NCI-H510A (cell line): ENCODE data around the gene FOCAD.
"Not testable (repeated sequence)": the region's sequence is repeated elsewhere in the genome, so short reads cannot be mapped to it uniquely, and the experiment has no call there.

ENCODE experiments used
- DNase-seq: peaks from one replicate; lab custom pipeline; 2025; lab: John Stamatoyannopoulos, UW

The FOCAD gene

DNA sequence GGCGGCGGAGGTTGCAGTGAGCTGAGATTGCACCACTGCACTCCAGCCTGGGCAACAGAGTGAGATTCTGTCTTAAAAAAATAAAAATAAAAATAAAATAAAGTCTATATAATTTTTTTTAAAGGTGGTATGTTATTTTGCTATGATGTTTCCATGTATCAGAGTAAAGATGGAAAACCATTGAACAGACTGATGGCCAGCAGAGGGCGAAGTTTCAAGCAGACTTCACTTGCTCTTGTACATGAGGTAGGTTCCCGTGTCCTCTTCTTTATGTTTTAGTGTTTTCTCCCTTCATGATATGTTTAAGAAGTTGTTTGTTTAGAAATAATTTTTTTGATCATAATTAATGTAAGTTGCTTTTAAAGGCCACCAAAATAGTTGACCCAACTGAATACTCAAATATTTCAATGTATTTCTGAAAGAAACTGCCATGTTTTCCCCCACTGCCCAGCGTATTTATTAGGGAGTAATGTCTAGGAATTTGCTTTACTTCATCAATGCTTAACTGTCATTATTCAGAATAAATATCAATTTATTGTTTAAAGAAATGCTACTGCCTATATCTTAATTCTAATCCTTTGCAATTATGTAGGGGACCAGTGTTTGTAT lies 201.0 kb downstream of the FOCAD start:
- DNase-seq, result no peak

DNA sequence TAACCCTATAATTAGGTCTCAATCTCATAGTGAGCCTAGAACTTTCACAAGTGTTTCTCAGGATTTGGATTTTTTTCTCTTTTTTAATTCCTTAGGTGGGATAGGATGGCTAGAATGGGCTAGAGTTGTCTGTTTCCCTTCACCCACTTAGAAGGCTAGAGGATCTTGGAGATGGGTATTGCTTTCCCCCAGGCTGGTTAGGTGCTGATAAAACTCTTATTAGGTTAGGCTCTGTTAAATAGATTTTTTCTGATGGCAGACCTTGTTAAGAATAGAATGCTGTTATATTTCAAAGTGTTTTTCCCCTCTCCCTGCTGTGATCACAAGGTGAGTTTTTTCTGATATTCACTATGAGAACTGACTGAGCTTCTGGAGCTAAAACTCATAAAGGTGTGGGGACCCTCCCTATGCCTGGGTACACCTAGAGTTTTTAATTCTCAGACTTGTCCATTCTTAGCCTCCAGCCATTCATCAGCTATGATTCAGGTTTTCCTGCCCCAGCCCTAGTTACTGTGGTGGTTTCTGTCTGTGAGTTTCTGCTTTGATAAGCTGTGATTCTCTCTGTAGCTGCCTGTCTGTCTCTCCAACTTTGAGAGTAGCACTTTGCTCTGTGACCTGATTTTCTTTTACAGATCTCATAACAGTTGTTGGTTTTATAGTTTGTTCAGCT lies 215.0 kb downstream of the FOCAD start:
- no peak for DNase-seq

DNA sequence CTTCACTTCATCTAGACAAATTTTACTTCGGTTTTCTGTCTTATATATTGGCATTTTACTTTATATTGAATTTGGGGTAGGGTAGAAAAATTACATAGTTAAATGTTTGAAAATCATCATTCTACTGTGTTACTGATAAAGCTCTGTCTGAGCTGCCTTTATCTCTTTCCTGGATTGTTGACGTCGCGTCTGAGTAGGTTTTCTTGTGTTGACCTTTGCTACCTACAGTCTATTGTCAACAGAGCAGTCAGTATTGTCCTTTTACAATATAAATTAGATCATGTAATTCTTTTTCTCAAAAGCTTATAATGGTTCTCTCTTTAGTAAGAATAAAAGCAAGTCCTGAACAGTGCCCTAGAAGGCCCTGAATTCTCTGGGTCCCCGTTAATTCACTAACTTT lies 219.2 kb downstream of the FOCAD start:
- DNase-seq, result no peak

DNA sequence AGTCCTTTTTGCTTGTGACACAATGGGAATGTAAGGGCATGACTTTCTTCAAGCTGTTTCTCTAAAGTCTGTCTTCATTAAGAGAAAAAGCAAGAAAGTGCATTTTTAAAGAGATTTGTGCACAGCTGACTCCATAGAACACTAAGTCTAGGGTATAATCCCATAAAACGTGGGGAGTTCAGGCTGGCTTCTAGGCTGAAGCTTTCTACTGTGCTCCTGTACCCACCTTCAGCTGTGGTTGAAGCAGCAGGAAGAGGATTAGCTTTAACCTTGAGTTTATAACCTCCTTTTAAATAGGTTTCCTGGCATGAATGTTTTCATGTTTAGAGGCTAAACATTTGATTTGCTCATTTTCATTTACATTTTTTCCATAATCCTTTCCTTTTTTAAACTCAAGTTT lies 220.9 kb downstream of the FOCAD start:
- no peak for DNase-seq

DNA sequence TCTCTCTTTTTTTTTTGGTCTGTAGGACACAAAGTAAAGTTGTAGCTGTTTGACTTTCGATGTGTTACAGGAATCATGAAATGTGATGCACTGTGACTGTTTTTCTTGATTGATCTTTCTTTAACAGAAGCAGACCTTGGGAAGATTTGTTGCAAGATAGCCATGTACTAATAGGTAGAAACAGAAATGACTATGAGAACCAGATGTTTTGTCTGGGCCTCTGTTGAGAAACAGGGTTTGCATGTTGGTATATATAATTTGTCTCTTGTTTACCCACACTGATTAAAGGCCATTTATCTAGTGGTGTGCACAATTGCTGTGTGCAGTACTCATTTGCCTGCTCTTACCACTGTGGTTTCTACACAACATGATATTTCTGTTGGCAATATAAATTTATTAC lies 222.3 kb downstream of the FOCAD start:
- no peak for DNase-seq

DNA sequence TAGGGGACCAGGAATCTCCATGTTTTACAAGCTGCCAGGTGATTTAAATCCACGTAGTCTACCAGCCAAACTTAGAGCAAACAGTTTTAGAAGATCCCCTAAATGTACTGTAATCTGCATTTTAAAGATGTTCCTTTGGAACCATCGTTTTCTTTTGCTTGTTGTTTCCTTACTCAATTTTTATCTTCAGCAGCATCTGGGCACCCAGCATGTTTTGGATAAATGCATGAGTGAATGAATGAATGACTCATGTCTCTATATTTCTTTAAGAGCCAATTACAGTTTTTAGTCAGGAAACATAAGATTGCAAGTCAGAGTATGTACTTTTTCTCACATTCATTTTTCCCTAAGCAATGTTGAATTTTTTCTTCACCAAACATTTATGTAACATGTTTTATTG lies 224.4 kb downstream of the FOCAD start:
- DNase-seq, result no peak

DNA sequence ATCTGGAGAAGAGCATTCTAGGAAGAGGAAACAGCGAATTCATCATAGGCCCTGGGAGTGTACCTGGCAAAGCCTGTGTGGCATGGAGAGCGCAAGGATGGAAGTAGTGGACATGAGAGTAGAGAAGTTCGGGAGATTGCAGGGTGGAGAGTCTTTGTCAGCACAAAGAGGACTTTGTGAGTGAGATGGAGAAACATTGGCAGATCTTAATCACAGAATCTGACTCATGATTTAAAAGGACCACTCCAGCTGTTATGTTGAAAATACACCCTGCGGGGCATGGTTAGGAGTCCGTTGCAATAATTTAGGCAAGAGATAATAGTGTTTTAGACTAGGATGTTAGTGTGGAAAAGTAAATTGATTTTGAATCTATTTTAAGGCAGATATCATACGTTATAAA lies 230.5 kb downstream of the FOCAD start:
- no peak for DNase-seq

DNA sequence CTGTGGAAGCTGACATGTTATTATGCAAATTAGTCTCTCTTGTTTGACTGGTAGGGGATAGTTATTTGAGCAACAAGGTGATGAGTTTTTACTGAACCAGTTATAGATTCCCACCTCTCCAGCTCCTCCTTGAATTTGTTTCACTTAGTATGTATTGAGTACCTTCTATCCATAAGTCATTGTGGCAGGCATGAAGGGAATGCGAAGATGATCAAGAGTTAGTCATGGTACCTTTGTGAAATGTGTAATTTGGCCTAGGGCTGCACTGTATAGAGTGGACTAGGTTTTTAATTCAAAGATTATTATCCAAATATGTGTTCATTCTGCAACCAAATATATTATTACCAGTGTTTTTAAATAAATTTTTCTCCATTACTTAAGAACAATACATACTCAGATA lies 237.3 kb downstream of the FOCAD start:
- no peak for DNase-seq

DNA sequence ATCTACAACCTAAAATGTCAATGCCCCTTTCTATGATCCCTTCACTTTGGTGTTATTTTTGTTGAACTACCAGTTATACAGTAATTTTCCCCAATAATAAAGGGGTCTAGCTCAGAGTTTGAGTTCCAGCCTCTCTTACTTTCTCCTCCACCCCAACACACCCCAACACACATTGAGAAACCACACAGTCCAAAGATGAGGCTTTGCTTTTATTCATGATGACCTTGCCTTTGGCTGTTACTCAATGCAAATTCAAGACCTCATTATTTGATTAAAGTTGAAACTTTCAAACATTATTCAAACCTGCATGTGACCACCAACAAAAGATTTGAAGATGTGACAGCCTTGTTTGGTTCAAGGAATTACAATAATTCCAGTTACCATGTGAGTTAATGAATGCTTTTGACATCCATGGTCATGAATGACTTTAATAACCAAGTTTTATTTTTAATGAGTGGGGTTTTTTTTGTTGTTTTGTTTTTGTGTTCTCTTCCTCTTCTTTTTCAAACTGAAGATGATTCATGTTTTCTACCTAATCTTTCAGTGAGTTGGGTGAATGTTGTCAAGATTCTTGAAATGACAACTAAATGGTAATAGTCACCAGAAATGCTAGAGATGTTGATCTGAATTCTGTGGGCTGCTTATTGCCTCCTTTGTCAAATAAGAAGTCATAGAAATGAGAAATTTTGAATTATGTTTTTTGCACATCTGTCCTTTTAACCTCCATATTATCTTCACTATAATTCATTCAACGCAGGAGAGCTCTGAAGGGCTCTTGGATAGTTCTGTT lies 241.4 kb downstream of the FOCAD start:
- DNase-seq, result no peak

DNA sequence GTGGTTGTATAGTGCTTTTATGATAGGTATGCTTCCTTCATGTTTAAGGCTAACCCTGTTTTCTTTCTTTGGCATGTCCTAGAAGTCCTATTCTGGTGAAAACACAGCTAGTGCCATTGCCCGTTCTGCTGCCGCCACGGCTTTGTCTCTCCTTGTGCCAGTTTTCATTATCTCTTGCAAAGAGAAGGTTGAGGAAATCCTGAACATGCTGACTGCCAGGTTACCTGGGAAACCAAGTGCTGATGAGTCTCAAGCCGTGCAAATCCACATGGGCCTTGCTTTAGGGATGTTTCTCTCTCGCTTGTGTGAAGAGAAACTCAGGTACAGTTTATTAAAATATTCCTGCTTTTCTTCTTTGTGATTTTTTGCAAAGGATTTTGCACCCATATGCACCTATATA lies 245.2 kb downstream of the FOCAD start:
- no peak for DNase-seq

DNA sequence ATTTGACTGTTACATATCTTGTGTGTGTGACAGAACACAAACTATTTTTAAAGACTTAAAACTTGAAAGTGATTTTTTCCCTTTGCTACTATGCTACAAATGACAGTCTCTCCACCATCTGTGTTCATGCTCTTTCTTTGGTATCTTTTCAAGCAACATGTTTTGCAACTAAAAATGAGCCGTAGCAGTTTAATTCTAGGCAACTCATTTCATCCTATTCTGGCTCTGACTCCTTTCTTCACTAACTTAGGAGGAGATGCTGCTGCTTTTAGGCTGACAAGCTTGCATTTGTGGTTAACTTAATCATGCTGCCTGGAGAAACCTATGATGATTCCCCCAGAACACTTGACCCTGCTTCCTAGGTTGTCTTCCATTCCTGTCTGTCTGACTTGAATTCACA lies 246.8 kb downstream of the FOCAD start:
- DNase-seq, result no peak

DNA sequence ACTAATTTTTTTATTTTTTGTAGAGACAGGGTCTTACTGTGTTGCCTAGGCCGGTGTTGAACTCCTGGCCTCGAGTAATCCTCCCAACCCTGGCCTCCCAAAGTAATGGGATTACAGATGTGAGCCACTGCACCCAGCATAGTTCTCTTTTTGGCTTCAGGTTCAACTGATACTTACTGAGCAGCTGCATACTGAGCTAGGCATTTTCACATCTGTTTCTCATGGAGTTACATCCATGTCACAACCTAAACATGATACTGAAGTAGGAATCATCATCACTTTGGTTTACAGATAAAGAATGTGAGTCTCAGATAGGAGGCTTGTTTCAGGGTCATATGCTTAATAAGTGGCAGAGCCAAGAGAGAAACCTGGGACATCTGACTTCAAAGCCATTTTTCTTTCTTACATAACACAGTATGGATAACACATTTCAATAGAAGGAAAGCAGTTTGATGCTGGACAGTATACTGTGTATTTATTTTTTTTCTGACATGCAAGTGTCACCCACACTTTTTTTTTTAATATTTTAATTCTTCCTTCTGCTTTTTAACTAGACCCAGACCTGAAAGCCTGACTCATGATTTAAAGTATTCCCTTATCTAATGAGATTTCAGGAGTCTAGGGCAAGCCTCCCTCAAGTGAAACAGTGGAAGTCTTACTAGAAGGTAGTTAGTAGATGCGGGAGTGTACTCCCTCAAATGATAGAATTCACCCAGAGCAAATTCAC lies 256.6 kb downstream of the FOCAD start:
- DNase-seq, result no peak

DNA sequence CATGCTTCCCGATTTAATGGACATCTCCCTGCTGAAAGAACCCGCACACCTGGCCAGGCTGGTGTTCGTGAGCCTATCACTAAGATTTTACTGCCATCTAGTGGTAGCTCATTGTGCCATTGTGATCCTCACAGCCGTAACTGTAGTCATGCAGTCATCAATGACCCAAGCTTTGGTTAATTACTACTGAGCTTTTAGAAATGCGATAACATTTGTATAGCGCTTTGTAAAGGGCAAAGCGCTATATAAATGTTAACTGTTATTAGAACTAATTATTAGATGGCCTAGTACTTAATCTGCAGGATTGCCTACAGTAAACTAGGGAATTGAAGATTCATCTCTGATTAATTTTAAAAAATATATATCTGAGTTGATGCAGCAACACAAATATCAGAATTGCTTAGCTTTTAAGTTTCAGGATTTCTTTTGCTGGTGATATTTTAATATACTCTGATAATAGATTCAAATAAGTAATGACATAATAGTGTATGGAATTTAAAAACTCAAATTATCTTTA lies 257.2 kb downstream of the FOCAD start:
- DNase-seq, result peak; percentile 38

DNA sequence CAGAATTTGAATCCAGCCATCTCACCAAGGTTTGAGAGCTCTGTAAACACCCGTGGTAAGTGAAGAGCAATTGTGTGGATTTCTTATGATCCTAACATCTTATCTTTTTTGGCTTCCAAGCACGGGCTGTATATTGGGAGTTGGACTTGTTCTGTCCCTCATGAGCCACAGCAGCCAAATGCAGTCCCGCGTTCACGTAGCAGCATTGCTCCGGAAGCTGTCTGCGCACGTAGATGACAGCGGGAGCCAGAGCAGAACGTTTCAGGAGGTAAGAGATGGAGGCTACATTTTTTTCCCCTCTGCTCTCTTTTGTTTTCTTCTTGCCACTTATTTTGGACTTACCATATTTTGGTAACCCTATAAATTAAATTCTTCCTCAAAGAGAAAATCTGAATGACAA lies 260.4 kb downstream of the FOCAD start:
- DNase-seq, result no peak

DNA sequence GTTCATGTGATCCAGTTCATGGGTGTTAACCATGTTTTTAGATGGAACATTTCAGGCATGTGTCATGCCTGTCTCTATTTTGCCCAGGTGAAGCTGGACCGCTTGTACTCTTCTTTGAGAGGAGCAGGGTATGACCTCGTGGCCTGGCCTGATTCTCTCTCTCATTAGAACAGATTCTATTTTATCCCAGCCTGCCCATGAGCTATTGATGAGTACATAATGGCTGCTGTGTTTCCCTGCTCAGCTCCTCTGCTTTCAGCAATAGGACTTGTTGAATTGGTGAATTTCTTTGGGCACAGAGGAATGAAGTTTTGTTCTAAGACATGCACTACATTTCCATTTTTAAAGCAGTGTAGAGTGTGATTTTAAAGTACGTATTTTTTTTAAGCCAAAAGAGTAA lies 261.2 kb downstream of the FOCAD start:
- DNase-seq, result no peak

DNA sequence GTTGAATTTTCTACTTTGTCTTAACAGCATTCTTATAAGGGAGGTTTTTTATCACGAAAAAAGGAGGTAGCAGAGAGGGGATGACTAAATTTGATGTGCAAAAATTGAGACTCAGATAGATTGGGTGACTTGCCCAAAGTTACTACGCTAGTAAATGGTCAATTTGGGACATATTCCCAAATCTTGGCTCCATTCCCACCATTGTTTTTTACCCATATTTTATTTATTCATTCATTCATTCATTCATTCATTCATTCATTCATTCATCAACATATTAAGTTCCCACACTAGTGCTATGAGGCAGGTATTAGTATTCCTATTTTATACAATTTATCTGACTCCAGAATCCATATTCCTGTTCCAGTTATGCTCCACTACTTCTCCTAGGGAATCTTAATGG lies 261.8 kb downstream of the FOCAD start:
- no peak for DNase-seq

DNA sequence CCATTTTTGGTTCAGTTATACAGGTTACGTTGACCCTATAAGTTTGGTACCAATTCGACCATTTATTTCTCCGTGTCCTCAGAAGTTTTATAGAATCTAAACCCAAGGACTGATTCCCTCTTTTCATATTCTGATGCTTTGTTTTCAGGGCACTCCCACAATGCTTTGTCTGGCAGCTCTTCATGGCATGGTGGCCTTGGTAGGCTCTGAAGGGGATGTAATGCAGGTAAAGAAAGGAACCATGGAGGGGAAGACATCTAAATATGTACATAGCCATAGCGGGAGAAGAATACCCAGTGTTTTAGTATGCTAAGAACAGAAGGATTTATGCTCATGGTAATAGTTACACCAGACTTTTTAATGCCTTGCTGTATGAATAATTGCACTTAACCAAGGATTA lies 264.6 kb downstream of the FOCAD start:
- DNase-seq, result no peak

DNA sequence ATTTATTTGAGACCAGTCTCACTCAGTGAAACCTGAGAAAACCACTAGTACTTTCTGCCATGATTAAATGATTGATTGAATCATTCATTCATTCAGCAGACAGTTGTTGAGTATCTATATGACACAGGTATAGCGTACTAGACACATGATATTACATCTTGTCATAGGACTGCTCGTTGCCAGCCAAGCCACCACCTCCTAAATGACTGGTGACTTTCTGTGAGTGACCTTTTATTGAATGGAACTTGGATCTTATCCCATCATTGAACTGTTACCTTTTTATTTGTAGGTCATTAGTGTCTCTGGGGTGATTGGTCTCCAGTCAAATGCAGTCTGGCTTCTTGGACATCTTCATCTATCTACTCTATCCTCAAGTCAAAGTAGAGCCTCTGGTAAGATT lies 266.6 kb downstream of the FOCAD start:
- no peak for DNase-seq

DNA sequence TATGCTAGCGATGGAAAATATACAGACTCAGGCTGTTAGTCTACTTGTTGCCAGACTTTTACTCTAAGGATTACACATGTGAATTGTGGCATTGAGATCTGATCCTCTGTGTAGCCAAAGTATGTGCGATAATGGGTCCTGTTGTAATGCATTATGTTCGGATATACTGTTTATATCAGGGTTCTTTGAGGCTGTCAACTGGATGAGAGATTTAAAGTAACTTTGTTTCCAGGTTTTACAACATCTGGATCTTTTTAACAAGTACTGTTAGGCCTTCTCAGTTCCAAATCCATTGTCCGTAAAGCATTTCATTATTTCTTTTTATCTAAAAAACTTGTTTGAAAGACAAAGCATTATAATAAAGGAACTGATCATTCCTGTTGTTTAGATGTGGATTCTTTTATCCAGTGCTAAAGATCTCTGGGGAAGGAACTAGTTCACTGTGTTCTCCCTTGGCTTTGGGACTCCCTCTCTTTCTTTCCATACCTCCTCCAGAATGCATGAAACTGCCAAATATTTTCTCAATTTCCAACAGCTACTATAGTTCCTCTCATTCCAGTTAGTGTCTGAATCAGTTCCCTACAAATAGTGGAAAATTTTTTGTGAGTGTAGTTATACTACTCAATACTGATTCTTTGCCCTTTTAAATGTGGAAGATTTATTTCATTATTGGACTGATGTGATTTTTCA lies 278.6 kb downstream of the FOCAD start:
- DNase-seq, result no peak

DNA sequence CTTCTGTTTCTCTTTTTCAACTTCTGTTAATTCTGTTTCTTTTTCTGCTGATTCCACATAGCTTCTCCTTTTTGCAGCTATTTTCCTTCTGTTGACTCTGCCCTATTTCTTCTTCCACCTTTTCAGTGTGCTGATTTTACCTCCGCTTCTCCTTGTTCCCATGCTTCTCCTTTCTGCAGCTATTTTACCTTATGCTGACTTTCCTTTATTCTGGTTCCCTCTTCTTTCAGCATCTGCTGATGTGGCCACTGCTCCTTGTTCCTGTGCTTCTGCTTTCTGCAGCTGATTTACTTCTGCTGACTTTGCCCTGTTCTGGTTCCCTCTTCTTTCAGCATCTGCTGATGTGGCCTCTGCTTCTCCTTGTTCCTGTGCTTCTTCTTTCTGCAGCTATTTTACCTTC lies 288.6 kb downstream of the FOCAD start:
- no peak for DNase-seq

DNA sequence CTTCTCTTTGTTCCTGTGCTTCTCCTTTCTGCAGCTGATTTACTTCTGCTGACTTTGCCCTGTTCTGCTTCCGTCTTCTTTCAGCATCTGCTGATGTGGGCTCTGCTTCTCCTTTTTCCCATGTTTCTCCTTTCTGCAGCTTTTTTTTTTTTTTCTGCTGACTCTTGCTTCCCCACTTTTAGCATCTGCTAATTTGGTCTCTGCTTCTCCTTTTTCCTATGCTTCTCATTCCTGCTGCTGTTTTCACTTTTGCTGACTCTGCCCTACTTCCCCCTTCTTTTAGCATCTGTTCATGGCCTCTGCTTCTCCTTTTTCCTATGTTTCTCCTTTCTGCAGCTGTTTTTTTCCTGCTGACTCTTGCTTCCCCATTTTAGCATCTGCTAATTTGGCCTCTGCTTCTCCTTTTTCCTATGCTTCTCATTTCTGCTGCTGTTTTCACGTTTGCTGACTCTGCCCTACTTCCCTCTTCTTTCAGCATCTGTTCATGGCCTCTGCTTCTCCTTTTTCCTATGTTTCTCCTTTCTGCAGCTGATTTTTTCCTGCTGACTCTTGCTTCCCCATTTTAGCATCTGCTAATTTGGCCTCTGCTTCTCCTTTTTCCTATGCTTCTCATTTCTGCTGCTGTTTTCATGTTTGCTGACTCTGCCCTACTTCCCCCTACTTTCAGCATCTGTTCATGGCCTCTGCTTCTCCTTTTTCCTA lies 289.3 kb downstream of the FOCAD start:
- not testable (repeated sequence) for DNase-seq
